ENCODE results near the gene KRT76.
"Not testable (repeated sequence)": the region's sequence is repeated elsewhere in the genome, so short reads cannot be mapped to it uniquely, and the experiment has no call there.

KRT76 gene

GRCh38 chr12:52781399-52782082 lies 4.4 kb upstream of the KRT76 start:
- no peak for DNase-seq (ENCODE audit: low read depth)

DNA sequence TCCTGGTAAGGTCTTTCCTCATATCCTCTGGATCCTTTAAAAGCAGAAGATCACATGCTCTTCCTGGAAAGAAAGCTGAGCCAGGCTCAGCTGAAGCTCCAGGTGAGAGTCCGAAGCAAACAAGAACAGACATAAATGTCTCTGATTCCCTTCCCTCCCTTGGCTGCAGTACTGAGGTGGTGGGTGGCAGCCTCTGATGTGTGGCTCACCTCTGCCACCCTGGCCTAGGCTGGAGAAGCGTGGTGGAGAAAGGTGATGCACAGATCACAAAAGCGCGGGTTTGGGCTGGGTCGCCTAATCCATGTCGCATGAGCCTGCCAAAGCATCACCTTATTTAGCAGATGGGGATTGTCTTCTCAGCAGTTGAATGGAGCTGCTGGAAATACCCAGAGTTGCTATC lies 2.8 kb upstream of the KRT76 start:
- no peak for DNase-seq (ENCODE audit: low read depth)

DNA sequence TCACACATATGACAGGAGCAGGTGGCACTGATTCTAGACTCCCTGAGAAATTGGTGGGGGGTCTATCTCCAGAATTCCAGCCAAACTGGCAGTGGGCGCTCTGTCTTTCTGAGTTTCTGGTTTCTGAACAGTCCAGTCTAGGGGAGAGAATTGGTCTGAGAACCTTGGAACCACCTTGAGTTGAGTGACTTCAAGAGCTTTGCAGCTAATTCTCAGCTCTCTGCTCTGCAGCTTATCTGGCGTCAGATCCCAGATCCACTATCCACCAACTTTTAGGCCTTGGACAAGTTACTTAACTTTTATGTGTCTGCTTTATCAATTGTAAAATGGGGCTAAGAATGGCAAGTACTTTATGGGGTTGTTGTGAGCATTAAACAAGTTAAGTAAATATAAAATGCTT lies 1.7 kb upstream of the KRT76 start:
- DNase-seq (ENCODE audit: low read depth) = no peak

GRCh38 chr12:52777566-52777965 lies 421 bp upstream of the KRT76 start:
- DNase-seq (ENCODE audit: low read depth) = no peak

- DNase-seq (ENCODE audit: low read depth) = no peak
Observed at GRCh38 chr12:52776435-52776834, 710 bp downstream of the KRT76 start.

GRCh38 chr12:52774629-52775250 lies 2.4 kb downstream of the KRT76 start:
- no peak for DNase-seq (ENCODE audit: low read depth)

- DNase-seq (ENCODE audit: low read depth) = no peak
Observed at GRCh38 chr12:52772772-52773171, 4.4 kb downstream of the KRT76 start.

DNA sequence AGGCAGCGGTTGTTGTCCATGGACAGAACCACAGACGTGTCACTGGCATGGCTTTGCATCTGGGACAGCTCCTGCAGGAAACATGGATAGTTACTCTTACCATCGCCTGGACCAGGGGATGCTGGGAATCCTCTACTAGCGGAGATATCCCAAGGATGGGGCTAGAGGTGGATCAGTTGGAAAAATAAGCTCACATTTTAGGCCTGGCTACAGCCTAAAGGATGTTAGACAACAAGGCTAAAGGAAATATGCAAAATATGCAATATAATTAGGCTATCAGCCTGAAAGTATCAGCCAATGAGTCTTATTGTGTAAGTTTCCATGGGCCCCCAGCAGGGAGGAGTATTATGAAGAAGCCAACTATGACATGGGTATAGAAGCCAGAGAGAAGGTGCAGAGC lies 5.0 kb downstream of the KRT76 start:
- DNase-seq (ENCODE audit: low read depth) = no peak

DNA sequence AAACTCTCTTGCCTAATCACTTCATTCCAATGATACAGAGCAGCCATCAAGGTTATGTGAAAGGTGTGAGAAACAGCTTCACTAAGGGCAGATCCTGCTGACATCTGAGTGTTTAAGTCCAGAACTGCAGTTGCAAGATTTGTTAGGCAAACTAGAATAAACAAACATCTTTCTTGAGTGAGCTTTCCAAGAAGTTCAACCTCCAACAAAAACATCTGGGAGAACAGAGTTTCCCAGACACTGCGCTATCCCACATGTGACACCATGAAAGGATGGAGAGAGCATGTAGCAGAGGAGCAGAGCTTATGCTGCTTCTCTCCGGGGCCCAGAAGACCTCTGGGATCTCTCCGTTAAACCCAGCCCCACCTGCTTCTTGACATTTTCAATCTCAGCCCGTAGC lies 5.6 kb downstream of the KRT76 start:
- no peak for DNase-seq (ENCODE audit: low read depth)

GRCh38 chr12:52771088-52771487 lies 6.1 kb downstream of the KRT76 start:
- no peak for DNase-seq (ENCODE audit: low read depth)

DNA sequence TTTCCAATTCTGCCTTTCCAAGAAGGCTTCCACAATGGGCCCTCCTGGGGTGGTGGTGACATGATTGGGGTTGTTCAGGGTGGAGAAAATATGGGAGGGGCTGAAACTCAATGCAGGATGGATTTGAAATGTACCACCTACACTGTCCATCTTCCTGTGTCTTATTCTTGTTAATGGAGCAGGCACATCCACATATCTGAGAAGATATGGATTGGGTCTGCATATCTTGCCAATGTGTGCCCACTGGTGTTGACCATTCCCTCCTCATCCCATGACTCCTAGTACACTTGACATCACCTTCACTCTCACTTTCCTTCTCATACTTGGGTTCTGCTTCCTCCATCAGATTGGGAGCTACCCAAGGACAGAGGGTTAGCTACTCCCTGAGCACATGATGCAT lies 7.2 kb downstream of the KRT76 start:
- no peak for DNase-seq (ENCODE audit: low read depth)

DNA sequence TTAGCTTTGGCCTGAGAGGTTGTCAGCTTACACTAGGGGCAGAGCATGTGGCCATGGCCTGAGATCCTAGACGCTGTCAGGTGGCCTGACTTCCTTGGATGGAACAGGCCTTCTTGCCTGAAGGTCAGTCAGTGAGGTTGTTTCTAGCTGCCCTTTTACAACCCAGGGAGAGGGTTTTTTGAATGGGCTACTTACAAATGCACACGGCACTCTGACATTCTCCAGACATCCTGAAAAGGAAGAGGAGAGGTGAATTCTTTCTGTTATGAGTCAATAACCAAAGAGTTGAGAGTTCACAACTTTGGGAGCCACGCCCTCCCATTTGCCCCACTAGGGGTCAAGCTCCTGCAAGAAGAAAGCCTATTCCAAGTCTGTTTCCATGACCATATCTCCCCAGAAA lies 7.8 kb downstream of the KRT76 start:
- DNase-seq (ENCODE audit: low read depth) = no peak

DNA sequence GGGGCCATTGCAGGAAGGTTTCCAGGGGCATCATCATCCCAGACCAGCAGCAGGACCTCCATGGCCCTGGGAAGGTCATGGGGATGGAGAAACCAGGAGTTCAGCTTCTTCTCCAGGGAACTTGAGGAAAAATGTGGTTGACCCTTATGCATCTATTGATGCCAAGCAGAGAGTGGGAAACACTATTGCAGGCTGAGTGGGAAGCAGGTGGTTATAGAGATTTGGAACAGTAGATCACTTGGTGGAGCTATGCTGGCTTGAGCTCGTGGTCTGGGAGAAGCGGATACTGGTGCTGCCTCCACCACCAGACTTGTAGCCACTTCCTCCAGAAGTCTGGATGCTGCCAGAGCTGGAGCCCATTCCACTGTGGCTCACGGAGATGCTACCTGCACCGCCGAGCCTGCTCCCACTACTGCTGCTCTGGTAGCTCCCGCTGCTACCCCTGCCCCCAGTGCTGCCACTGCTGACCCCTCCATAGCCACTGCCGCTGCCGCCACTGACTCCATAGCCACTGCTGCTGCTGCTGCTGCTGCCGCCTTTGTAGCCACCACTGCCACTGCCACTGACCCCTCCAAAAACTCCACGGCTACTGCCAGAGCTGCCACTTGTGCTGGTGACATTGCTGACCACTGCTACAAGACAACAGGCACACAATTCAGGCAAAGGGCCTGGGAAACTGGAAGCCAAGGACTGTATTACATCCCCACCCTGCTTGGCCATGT lies 8.5 kb downstream of the KRT76 start:
- no peak for DNase-seq (ENCODE audit: low read depth)

GRCh38 chr12:52767427-52767826 lies 9.7 kb downstream of the KRT76 start:
- DNase-seq (ENCODE audit: low read depth) = no peak

- no peak for DNase-seq (ENCODE audit: low read depth)
Observed at GRCh38 chr12:52767020-52767379, 10.1 kb downstream of the KRT76 start.

GRCh38 chr12:52766351-52767019 lies 10.7 kb downstream of the KRT76 start:
- no peak for DNase-seq (ENCODE audit: low read depth)

GRCh38 chr12:52765702-52766101 lies 11.4 kb downstream of the KRT76 start:
- DNase-seq (ENCODE audit: low read depth) = no peak

DNA sequence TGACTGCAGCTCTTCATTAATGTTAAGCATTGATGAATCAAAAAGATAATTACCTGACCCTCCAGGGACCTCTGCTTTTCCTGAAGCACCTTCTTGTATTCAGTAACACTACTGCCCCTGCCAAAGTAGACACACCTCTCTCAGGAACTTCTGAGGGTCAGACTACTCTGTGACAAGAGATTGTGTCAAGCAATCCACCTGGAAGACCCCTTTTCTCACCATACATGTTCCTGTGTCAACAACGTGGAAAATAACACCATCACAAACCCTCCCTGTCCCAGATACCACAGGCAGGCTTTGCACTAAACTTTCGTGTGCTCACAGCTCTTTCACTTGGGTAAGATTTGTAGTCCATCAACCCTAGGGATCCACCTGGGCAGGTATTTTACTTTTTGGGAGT lies 13.2 kb downstream of the KRT76 start:
- no peak for DNase-seq (ENCODE audit: low read depth)

DNA sequence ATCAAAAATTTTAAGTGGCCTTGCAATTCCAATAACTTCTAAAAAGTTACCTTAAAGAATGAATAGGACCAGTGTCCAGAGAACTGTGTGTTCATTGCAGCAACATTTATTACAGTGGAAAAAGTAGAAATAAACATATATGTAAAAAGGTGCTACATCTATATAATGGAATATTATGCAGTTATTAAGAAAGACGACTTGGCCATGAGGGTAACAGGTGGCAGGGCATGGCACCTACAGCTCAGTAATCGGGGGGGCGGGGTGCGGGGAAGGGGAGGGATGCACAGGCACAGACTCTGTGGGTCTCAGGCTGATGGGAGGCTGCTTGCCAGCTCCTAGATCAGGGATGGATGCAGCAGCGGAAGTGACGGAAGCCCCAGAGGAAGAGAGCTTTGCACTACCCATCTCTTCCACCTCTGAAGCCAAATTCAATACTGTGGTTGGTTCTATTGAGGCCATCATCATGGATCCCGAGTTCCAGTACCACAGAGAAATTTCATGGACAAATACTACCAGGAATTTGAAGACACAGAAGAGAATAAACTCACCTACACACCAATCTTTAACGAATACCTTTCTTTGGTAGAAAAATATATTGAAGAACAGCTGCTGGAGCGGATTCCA lies 14.0 kb downstream of the KRT76 start:
- DNase-seq (ENCODE audit: low read depth) = no peak

- DNase-seq (ENCODE audit: low read depth) = no peak
Observed at GRCh38 chr12:52761802-52762201, 15.3 kb downstream of the KRT76 start.

DNA sequence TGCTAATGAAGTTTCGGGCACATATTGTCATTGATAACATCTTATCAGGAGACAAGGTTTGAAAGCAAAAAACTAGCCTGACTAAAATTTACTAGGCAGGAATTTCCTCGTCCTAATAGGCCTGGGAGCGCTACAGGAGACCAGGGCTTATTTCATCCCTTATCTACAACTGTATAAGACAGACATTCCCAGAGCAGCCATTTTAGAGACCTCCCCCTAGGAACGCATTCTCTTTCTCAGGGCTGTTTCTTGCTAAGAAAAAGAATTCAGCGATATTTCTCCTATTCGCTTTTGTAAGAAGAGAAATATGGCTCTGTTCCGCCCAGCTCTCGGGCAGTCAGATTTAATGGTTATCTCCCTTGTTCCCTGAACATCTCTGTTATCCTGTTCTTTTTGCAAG lies 15.9 kb downstream of the KRT76 start:
- DNase-seq (ENCODE audit: low read depth) = not testable (repeated sequence)

DNA sequence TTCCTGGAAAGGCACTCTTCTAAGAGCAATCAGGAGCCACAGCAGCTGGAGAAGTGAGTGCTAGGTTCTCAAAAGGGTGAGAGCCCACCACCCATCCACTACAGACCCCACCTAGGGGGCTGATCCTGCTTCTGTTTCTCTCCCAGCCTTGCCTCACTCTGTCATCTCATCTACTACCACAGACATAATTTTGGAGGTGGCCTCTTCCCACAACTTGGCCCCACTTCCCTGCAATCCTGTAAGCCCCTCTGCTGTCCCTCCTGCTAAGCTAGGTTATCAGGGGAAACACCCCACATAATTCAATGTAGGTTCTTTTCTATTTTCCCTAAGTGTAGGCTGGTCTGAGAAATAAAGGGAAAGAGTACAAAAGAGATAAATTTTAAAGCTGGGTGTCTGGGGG lies 16.5 kb downstream of the KRT76 start:
- DNase-seq (ENCODE audit: low read depth) = no peak

GRCh38 chr12:52759695-52760094 lies 17.4 kb downstream of the KRT76 start:
- no peak for DNase-seq (ENCODE audit: low read depth)

All from HS-27A (cell line).